HG02642 (cell line): ENCODE measurements around the gene WNT9B.
"Not testable (repeated sequence)": the region's sequence is repeated elsewhere in the genome, so short reads cannot be mapped to it uniquely, and the experiment has no call there.

Experiments used
- ATAC-seq: cut with Tn5 transposase; IDR thresholded peaks from one replicate; pipeline ENCODE4 v1.9.1; 2021; ENCODE audit warnings: mild to moderate bottlenecking; ENCODE audit not compliant: unreplicated experiment, poor library complexity

Gene WNT9B

GRCh38 chr17:46903762-46904672, 52.6 kb downstream of the WNT9B start:
- no peak for ATAC-seq

GRCh38 chr17:46908068-46908737, 56.8 kb downstream of the WNT9B start:
- no peak for ATAC-seq

- no peak for ATAC-seq
Observed at GRCh38 chr17:46910179-46910927, 59.0 kb downstream of the WNT9B start.

- ATAC-seq: no peak
Observed at GRCh38 chr17:46911311-46911710, 59.9 kb downstream of the WNT9B start.

GRCh38 chr17:46915596-46915995, 64.2 kb downstream of the WNT9B start:
- ATAC-seq: no peak

GRCh38 chr17:46916211-46916610, 64.8 kb downstream of the WNT9B start:
- ATAC-seq: no peak

GRCh38 chr17:46916623-46917022, 65.2 kb downstream of the WNT9B start:
- ATAC-seq: no peak

- no peak for ATAC-seq
Observed at GRCh38 chr17:46917041-46917440, 65.7 kb downstream of the WNT9B start.

- no peak for ATAC-seq
Observed at GRCh38 chr17:46917516-46917915, 66.1 kb downstream of the WNT9B start.

GRCh38 chr17:46921962-46922361, 70.6 kb downstream of the WNT9B start:
- not testable (repeated sequence) for ATAC-seq

- ATAC-seq: no peak
Observed at GRCh38 chr17:46922487-46922803, 71.1 kb downstream of the WNT9B start.

GRCh38 chr17:46922804-46923635, 71.6 kb downstream of the WNT9B start, which contains the start of gene GOSR2:
Gene GOSR2, plus strand, starts transcription at chr17:46923160. Its CDS starts 33 bp downstream, at chr17:46923193.
- peak; percentile 95 for ATAC-seq

- no peak for ATAC-seq
Observed at GRCh38 chr17:46925185-46925868, 73.9 kb downstream of the WNT9B start.

GRCh38 chr17:46928467-46929261, 77.3 kb downstream of the WNT9B start:
- no peak for ATAC-seq

- no peak for ATAC-seq
Observed at GRCh38 chr17:46929413-46929812, 78.0 kb downstream of the WNT9B start.

GRCh38 chr17:46930051-46930450, 78.7 kb downstream of the WNT9B start:
- no peak for ATAC-seq

- ATAC-seq: no peak
Observed at GRCh38 chr17:46931596-46931995, 80.2 kb downstream of the WNT9B start.

- ATAC-seq: no peak
Observed at GRCh38 chr17:46935658-46936266, 84.4 kb downstream of the WNT9B start.
